ENCODE measurements around the gene MADD.

Gene MADD

DNA sequence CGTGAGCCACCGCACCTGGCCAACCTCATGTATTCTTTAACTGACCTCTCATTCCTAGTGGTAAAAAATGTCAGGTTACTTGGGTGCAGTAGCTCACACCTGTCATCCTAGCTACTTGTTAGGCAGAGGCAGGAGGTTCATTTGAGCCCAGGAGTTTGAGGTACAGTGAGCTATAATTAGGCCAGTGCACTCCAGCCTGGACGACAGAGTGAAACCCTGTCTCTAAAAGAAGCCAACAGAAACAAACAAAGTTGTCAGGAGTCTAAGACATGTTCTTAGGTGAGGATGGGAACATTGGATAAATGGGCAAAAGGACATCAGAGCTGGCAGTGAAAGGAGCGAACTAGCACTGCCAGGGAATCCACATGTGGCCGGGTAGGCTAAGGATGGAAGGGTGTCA, 18.1 kb downstream of the MADD start:
- Histone ChIP-seq H4K12ac (ENCODE audit: low read depth, low read length) (no peak overlapping the region), H3K4me2 (ENCODE audit: low read length) (no peak overlapping the region), H3K27ac (ENCODE audit: low read depth, low read length) (no peak overlapping the region)

DNA sequence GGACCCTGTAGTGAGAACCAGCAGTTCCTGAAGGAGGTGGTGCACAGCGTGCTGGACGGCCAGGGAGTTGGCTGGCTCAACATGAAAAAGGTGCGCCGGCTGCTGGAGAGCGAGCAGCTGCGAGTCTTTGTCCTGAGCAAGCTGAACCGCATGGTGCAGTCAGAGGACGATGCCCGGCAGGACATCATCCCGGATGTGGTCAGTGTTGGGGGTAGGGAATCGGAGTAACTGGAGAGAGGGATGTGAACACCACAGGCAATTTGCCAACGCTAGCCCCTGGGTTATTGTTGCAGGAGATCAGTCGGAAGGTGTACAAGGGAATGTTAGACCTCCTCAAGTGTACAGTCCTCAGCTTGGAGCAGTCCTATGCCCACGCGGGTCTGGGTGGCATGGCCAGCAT, 19.9 kb downstream of the MADD start:
- no peak overlapping the region for H4K12ac ChIP-seq (ENCODE audit: low read depth, low read length)
- no peak overlapping the region for H3K4me3 ChIP-seq (ENCODE audit: low read depth, low read length)
- no peak overlapping the region for H2AK5ac ChIP-seq (ENCODE audit: low read length)

More for the DNA sequence above, 18.1 kb downstream of the MADD start:
- Histone ChIP-seq H2AK5ac (ENCODE audit: low read length) (no peak overlapping the region), H3K4ac (ENCODE audit: low read depth, low read length) (no peak overlapping the region), H3K36me3 (ENCODE audit: control insufficient read depth in 1 of 2, insufficient read depth in 2 of 2, low read length in 2 of 2) (peaks cover 54 to 86% of the 10 kb centered on the region in 2 experiments), H2AFZ (ENCODE audit: insufficient read depth, low read length, poor library complexity) (no peak overlapping the region), H3K9ac (ENCODE audit: low read length) (no peak overlapping the region), H3K4me3 (ENCODE audit: low read depth, low read length) (no peak overlapping the region), H4K91ac (ENCODE audit: low read depth, low read length) (no peak overlapping the region), H2BK5ac (ENCODE audit: low read depth, low read length, poor library complexity) (no peak overlapping the region), H3K23ac (ENCODE audit: low read length) (no peak overlapping the region), H3K9me3 (ENCODE audit: insufficient read depth, low read depth, low read length) (peaks cover 3% of the 10 kb centered on the region), H2BK12ac (ENCODE audit: low read length) (no peak overlapping the region), H3K18ac (ENCODE audit: low read length) (no peak overlapping the region), H3K79me2 (ENCODE audit: control insufficient read depth, insufficient read depth, low read length, poor library complexity) (no peaks in the 10 kb centered on the region), H3K14ac (ENCODE audit: low read length) (no peak overlapping the region), H3K27me3 (ENCODE audit: insufficient read depth, low read length) (no peaks in the 10 kb centered on the region), H2BK120ac (ENCODE audit: insufficient read depth, low read length, poor library complexity) (no peak overlapping the region), H3K4me1 (ENCODE audit: control insufficient read depth in 1 of 2, insufficient read depth in 2 of 2, low read length in 2 of 2) (no peaks in the 10 kb centered on the region), H4K8ac (ENCODE audit: low read depth, low read length) (no peak overlapping the region), H3K79me1 (ENCODE audit: low read length) (no peaks in the 10 kb centered on the region)
- no CpG with 5 or more reads among the region's 5 CpGs for WGBS (ENCODE audit: extremely low coverage, insufficient coverage, insufficient read length)
- no peak for DNase-seq

DNA sequence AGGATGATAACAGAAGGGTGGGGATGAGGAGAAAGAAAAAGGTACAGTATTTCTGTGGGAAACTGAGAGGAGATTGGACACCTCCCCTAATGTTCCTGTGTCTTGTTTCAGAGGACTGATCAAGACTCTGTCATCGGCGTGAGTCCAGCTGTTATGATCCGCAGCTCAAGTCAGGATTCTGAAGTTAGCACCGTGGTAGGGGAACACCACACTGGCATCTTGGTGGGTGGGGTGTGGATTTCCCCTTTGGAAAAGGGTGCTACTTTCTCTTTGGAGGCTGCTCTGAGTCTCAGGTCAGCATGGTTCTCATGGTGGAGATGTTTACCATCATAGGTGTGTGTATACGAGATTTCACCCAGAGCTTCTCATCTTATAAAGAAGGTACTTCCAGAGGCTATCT, 25.5 kb downstream of the MADD start:
- Histone ChIP-seq H3K27me3 (ENCODE audit: insufficient read depth, low read length) (no peaks in the 10 kb centered on the region), H3K36me3 (ENCODE audit: control insufficient read depth in 1 of 2, insufficient read depth in 2 of 2, low read length in 2 of 2) (peaks cover 25 to 38% of the 10 kb centered on the region in 2 experiments), H3K4me2 (ENCODE audit: low read length) (no peak overlapping the region), H4K8ac (ENCODE audit: low read depth, low read length) (no peak overlapping the region), H3K4me1 (ENCODE audit: control insufficient read depth in 1 of 2, insufficient read depth in 2 of 2, low read length in 2 of 2) (no peaks in the 10 kb centered on the region), H3K9me3 (ENCODE audit: insufficient read depth, low read depth, low read length) (no peaks in the 10 kb centered on the region), H3K79me2 (ENCODE audit: control insufficient read depth, insufficient read depth, low read length, poor library complexity) (no peaks in the 10 kb centered on the region), H3K9ac (ENCODE audit: low read length) (no peak overlapping the region), H2BK120ac (ENCODE audit: insufficient read depth, low read length, poor library complexity) (no peak overlapping the region), H2BK5ac (ENCODE audit: low read depth, low read length, poor library complexity) (no peak overlapping the region), H4K12ac (ENCODE audit: low read depth, low read length) (no peak overlapping the region), H3K14ac (ENCODE audit: low read length) (no peak overlapping the region), H2BK12ac (ENCODE audit: low read length) (no peak overlapping the region), H3K4ac (ENCODE audit: low read depth, low read length) (no peak overlapping the region), H4K91ac (ENCODE audit: low read depth, low read length) (no peak overlapping the region), H3K23ac (ENCODE audit: low read length) (no peak overlapping the region), H3K18ac (ENCODE audit: low read length) (no peak overlapping the region), H3K27ac (ENCODE audit: low read depth, low read length) (no peak overlapping the region), H2AK5ac (ENCODE audit: low read length) (no peak overlapping the region), H3K79me1 (ENCODE audit: low read length) (no peaks in the 10 kb centered on the region), H2AFZ (ENCODE audit: insufficient read depth, low read length, poor library complexity) (no peak overlapping the region), H3K4me3 (ENCODE audit: low read depth, low read length) (no peak overlapping the region)
- no peak for DNase-seq
- whole genome bisulfite sequencing (ENCODE audit: extremely low coverage, insufficient coverage, insufficient read length), result no CpG with 5 or more reads among the region's 5 CpGs

More for the DNA sequence above, 19.9 kb downstream of the MADD start:
- Histone ChIP-seq H2BK12ac (ENCODE audit: low read length) (no peak overlapping the region), H3K9me3 (ENCODE audit: insufficient read depth, low read depth, low read length) (peaks cover 3% of the 10 kb centered on the region), H3K4me1 (ENCODE audit: control insufficient read depth in 1 of 2, insufficient read depth in 2 of 2, low read length in 2 of 2) (no peaks in the 10 kb centered on the region), H3K23ac (ENCODE audit: low read length) (no peak overlapping the region), H3K79me1 (ENCODE audit: low read length) (no peaks in the 10 kb centered on the region), H3K9ac (ENCODE audit: low read length) (no peak overlapping the region), H2AFZ (ENCODE audit: insufficient read depth, low read length, poor library complexity) (no peak overlapping the region), H3K79me2 (ENCODE audit: control insufficient read depth, insufficient read depth, low read length, poor library complexity) (no peaks in the 10 kb centered on the region), H2BK120ac (ENCODE audit: insufficient read depth, low read length, poor library complexity) (no peak overlapping the region), H3K27me3 (ENCODE audit: insufficient read depth, low read length) (no peaks in the 10 kb centered on the region), H3K14ac (ENCODE audit: low read length) (no peak overlapping the region), H2BK5ac (ENCODE audit: low read depth, low read length, poor library complexity) (no peak overlapping the region), H3K18ac (ENCODE audit: low read length) (no peak overlapping the region), H3K4me2 (ENCODE audit: low read length) (no peak overlapping the region), H4K91ac (ENCODE audit: low read depth, low read length) (no peak overlapping the region), H3K4ac (ENCODE audit: low read depth, low read length) (no peak overlapping the region), H4K8ac (ENCODE audit: low read depth, low read length) (no peak overlapping the region), H3K27ac (ENCODE audit: low read depth, low read length) (no peak overlapping the region), H3K36me3 (ENCODE audit: control insufficient read depth in 1 of 2, insufficient read depth in 2 of 2, low read length in 2 of 2) (peaks cover 47 to 75% of the 10 kb centered on the region in 2 experiments)
- DNase-seq, result no peak
- WGBS (ENCODE audit: extremely low coverage, insufficient coverage, insufficient read length), result no CpG with 5 or more reads among the region's 15 CpGs

DNA sequence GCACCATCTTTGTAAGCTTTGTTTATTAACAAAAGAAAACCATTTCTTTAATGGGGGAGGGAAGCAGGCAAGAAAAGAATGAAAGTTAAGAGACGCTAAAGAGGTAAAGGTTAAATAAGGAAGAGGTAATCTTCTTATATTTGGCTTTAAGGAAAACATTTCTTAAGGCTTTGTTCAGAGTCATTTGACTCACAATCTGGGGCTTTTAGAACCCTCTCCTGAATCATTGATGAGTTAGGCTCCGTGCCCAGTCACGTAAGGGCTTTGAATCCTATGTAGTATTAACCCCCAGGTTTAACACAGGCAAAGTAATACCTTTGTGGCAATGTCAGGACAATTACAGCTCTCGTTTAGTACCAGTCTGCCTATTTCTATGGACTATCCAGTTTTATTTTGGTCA, 26.1 kb downstream of the MADD start:
- no peaks in the 10 kb centered on the region for H3K4me1 ChIP-seq (ENCODE audit: control insufficient read depth in 1 of 2, insufficient read depth in 2 of 2, low read length in 2 of 2)
- no peak overlapping the region for H2AK5ac ChIP-seq (ENCODE audit: low read length)
- no peak overlapping the region for H3K4ac ChIP-seq (ENCODE audit: low read depth, low read length)
- H3K9me3 ChIP-seq (ENCODE audit: insufficient read depth, low read depth, low read length), result no peaks in the 10 kb centered on the region
- no peak overlapping the region for H2BK5ac ChIP-seq (ENCODE audit: low read depth, low read length, poor library complexity)
- DNase-seq, result no peak
- H2BK12ac ChIP-seq (ENCODE audit: low read length), result no peak overlapping the region
- H3K4me2 ChIP-seq (ENCODE audit: low read length), result no peak overlapping the region
- H3K23ac ChIP-seq (ENCODE audit: low read length), result no peak overlapping the region
- H3K9ac ChIP-seq (ENCODE audit: low read length), result no peak overlapping the region
- no peak overlapping the region for H3K18ac ChIP-seq (ENCODE audit: low read length)
- no peak overlapping the region for H4K8ac ChIP-seq (ENCODE audit: low read depth, low read length)
- H2BK120ac ChIP-seq (ENCODE audit: insufficient read depth, low read length, poor library complexity), result no peak overlapping the region
- H4K12ac ChIP-seq (ENCODE audit: low read depth, low read length), result no peak overlapping the region
- no peaks in the 10 kb centered on the region for H3K79me2 ChIP-seq (ENCODE audit: control insufficient read depth, insufficient read depth, low read length, poor library complexity)
- WGBS (ENCODE audit: extremely low coverage, insufficient coverage, insufficient read length), result no CpG with 5 or more reads among the region's 4 CpGs
- H3K4me3 ChIP-seq (ENCODE audit: low read depth, low read length), result no peak overlapping the region
- no peak overlapping the region for H4K91ac ChIP-seq (ENCODE audit: low read depth, low read length)
- no peak overlapping the region for H3K14ac ChIP-seq (ENCODE audit: low read length)
- H3K27me3 ChIP-seq (ENCODE audit: insufficient read depth, low read length), result no peaks in the 10 kb centered on the region
- no peak overlapping the region for H2AFZ ChIP-seq (ENCODE audit: insufficient read depth, low read length, poor library complexity)
- no peak overlapping the region for H3K27ac ChIP-seq (ENCODE audit: low read depth, low read length)
- H3K79me1 ChIP-seq (ENCODE audit: low read length), result no peaks in the 10 kb centered on the region
- peaks cover 25 to 32% of the 10 kb centered on the region in 2 experiments for H3K36me3 ChIP-seq (ENCODE audit: control insufficient read depth in 1 of 2, insufficient read depth in 2 of 2, low read length in 2 of 2)

Measured in trophoblast cell (in vitro differentiated cells and primary cell).